Measurements from ENCODE around the gene RPS24.

GRCh38 chr10:78000206-78000605 lies 33.5 kb upstream of the RPS24 start:
- TF ChIP-seq CTCF (conservative IDR thresholded peaks at IDR 0.05; ENCODE audit: low read depth, low read length) = no peak
- no peak for TF ChIP-seq EZH2 (IDR thresholded peaks at IDR 0.05; ENCODE audit: low read length, unreplicated experiment)
- TF ChIP-seq EZH2phosphoT487 (IDR thresholded peaks at IDR 0.05; ENCODE audit: borderline replicate concordance, low read length) = no peak

All from PC-3 (cell line).